Brain microvascular endothelial cell (primary cell): ENCODE measurements around the gene NEK3.

Experiments
- DNase-seq: peaks from one replicate; pipeline ENCODE4 v3.0.0-alpha.2; 2020
- H3K27ac ChIP-seq: fragments of 250-450 bp; sonication (Bioruptor Pico); 2 replicates; pipeline ENCODE4 v1.5.1; 2020; ENCODE audit warnings: mild to moderate bottlenecking, moderate library complexity
- H3K27me3 ChIP-seq: fragments of 250-450 bp; sonication (Bioruptor Pico); replicated peaks from 2 replicates; pipeline ENCODE4 v1.5.1; 2020; ENCODE audit warnings: mild to moderate bottlenecking
- H3K36me3 ChIP-seq: fragments of 250-450 bp; sonication (Bioruptor Pico); replicated peaks from 2 replicates; pipeline ENCODE4 v1.5.1; 2020; ENCODE audit warnings: mild to moderate bottlenecking
- H3K4me3 ChIP-seq: 2 replicates; pipeline ENCODE4 v1.5.1; 2011; ENCODE audit warnings: low read depth, mild to moderate bottlenecking, control low read depth, low read length, moderate library complexity
- in situ Hi-C: cut with HindIII; loops from 2 replicates; pipeline ENCODE4 v1.10.0; 2017; ENCODE audit warnings: low sequenced_read_pairs, low pct_ligation_motif_present
- TF ChIP-seq, protein P1 (sequence below): IDR thresholded peaks from 2 replicates; pipeline ENCODE4 v1.5.1; 2011; ENCODE audit warnings: low read depth, mild to moderate bottlenecking, moderate library complexity, low read length, control low read depth, inconsistent platforms; ENCODE audit errors: missing control alignments

The NEK3 gene

DNA sequence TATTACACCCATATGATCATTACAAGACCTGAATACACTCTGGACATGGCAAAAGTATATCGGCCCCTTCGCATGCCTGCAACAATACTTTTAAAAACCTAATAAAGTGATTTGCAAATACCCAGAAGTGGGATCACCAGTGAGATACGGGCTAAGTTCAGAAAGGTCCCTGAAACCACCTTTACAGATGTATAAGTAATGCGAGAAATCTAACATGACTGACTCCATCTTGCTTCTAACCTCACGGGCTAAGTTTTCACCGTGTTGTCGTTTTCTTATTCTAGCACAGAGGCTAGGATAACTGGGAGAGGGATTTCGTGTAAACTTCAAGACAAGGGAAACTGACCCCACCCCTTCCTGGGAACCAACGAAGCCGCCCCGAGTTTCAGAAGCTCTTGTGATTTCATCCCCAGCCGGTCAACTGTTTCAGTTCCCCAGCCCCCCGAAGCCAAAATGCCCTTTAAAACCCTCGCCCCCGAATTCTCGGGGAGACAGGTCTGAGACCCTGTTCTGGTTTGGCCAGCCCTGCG lies 703 bp downstream of the NEK3 start:
- H3K4me3 ChIP-seq = peak overlapping the region; percentile 74
- no peaks in the 10 kb centered on the region for H3K27me3 ChIP-seq
- H3K27ac ChIP-seq = peak overlapping the region; percentile 46
- peak; percentile 12 for DNase-seq
- in situ Hi-C loops = no loop called here
- TF ChIP-seq, protein P1, sequence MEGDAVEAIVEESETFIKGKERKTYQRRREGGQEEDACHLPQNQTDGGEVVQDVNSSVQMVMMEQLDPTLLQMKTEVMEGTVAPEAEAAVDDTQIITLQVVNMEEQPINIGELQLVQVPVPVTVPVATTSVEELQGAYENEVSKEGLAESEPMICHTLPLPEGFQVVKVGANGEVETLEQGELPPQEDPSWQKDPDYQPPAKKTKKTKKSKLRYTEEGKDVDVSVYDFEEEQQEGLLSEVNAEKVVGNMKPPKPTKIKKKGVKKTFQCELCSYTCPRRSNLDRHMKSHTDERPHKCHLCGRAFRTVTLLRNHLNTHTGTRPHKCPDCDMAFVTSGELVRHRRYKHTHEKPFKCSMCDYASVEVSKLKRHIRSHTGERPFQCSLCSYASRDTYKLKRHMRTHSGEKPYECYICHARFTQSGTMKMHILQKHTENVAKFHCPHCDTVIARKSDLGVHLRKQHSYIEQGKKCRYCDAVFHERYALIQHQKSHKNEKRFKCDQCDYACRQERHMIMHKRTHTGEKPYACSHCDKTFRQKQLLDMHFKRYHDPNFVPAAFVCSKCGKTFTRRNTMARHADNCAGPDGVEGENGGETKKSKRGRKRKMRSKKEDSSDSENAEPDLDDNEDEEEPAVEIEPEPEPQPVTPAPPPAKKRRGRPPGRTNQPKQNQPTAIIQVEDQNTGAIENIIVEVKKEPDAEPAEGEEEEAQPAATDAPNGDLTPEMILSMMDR = no peak
- no peaks in the 10 kb centered on the region for H3K36me3 ChIP-seq

- H3K36me3 ChIP-seq = no peaks in the 10 kb centered on the region
- DNase-seq = peak; percentile 53
- H3K27ac ChIP-seq = no peak overlapping the region
- H3K27me3 ChIP-seq = no peaks in the 10 kb centered on the region
- in situ Hi-C loops = no loop called here
- H3K4me3 ChIP-seq = no peak overlapping the region
- TF ChIP-seq, protein P1 = no peak
Measured at GRCh38 chr13:52156724-52157261, 2.6 kb downstream of the NEK3 start.

DNA sequence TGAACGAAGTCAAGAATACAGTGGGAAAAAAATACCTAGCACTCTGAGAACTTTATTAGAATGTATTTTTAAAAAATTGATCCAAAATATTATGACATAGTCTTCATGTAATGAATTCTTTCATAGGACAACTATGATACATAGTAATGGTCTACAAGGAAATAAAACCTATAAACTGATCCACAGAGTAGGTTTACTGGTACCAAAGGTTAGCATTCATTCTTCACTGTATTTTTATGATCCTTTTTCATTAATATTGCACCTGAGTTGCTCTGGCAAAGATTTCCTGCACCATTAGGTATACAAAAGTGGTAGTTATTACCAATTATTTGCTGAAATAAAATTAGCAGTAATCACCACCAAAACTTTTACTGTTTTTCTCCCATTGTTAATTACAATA lies 4.2 kb downstream of the NEK3 start:
- no peaks in the 10 kb centered on the region for H3K27me3 ChIP-seq
- H3K36me3 ChIP-seq = no peaks in the 10 kb centered on the region
- DNase-seq = no peak
- H3K4me3 ChIP-seq = no peak overlapping the region
- in situ Hi-C loops = no loop called here
- TF ChIP-seq, protein P1 = no peak
- no peak overlapping the region for H3K27ac ChIP-seq

GRCh38 chr13:52147225-52147624 lies 12.2 kb downstream of the NEK3 start:
- Histone ChIP-seq H3K27ac (no peak overlapping the region), H3K36me3 (no peaks in the 10 kb centered on the region), H3K4me3 (no peak overlapping the region), H3K27me3 (no peaks in the 10 kb centered on the region)
- in situ Hi-C loops = no loop called here
- DNase-seq = no peak
- TF ChIP-seq, protein P1 = no peak

- in situ Hi-C loops = no loop called here
- no peaks in the 10 kb centered on the region for H3K36me3 ChIP-seq
- TF ChIP-seq, protein P1 = no peak
- no peak overlapping the region for H3K27ac ChIP-seq
- no peak for DNase-seq
- no peaks in the 10 kb centered on the region for H3K27me3 ChIP-seq
- no peak overlapping the region for H3K4me3 ChIP-seq
Measured at GRCh38 chr13:52141299-52141698, 18.1 kb downstream of the NEK3 start.

DNA sequence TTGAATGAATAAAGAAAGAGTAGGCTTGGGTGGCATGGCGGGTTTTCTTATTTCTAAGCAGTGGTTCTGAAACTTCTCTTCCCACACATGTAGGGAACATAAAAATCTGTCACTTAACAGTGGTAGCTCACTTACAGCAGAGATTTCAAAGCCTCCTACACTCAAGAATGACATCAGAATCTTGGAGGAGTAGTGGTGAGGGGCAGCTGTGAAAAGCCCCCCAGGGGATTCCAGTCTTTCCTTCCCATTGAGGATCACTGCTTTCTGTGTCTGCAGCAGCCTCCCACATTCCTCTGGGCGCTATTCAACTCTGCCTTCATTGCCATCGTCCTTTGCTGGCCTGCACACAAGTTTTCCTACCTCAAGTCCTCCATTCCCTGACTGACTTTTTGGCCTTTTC lies 21.9 kb downstream of the NEK3 start:
- Histone ChIP-seq H3K4me3 (no peak overlapping the region), H3K27ac (no peak overlapping the region), H3K27me3 (no peaks in the 10 kb centered on the region), H3K36me3 (no peaks in the 10 kb centered on the region)
- in situ Hi-C loops = no loop called here
- DNase-seq = no peak
- TF ChIP-seq, protein P1 = no peak
